KMS-11 (cell line): ENCODE data around the gene PEMT.

Experiments used
- H2AFZ ChIP-seq: fragments of 200-600 bp; sonication (generic); 2 replicates; pipeline ENCODE4 v1.6.1; 2016; ENCODE audit warnings: antibody characterized with exemption, mixed run types, low read depth
- H3K27ac ChIP-seq: fragments of 200-600 bp; sonication (generic); 2 replicates; pipeline ENCODE4 v1.6.1; 2016; ENCODE audit warnings: mild to moderate bottlenecking, mixed run types
- H3K27me3 ChIP-seq: fragments of 200-600 bp; sonication (generic); 2 replicates; pipeline ENCODE4 v1.6.1; 2017; ENCODE audit warnings: mild to moderate bottlenecking, low read depth, mixed run types, moderate library complexity; ENCODE audit not compliant: insufficient read depth
- H3K36me3 ChIP-seq: fragments of 200-600 bp; sonication (generic); 2 replicates; pipeline ENCODE4 v1.6.1; 2017; ENCODE audit warnings: mild to moderate bottlenecking, mixed run types; ENCODE audit not compliant: insufficient read depth
- H3K4me1 ChIP-seq: fragments of 200-600 bp; sonication (generic); 2 replicates; pipeline ENCODE4 v1.6.1; 2016; ENCODE audit warnings: mild to moderate bottlenecking, low read depth, mixed run types; ENCODE audit not compliant: poor library complexity, severe bottlenecking
- H3K4me2 ChIP-seq: fragments of 200-600 bp; sonication (generic); 2 replicates; pipeline ENCODE4 v1.7.0; 2016; ENCODE audit warnings: mild to moderate bottlenecking, mixed run types
- H3K4me3 ChIP-seq: fragments of 200-600 bp; sonication (generic); IDR thresholded peaks from 2 replicates; pipeline ENCODE4 v1.6.1; 2017; ENCODE audit warnings: low read depth, low read length, mixed read lengths; ENCODE audit not compliant: insufficient read depth
- H3K79me2 ChIP-seq: fragments of 200-600 bp; sonication (generic); 2 replicates; pipeline ENCODE4 v1.6.1; 2016; ENCODE audit warnings: low read depth, mixed run types; ENCODE audit not compliant: insufficient read depth
- H3K9ac ChIP-seq: fragments of 200-600 bp; sonication (generic); 2 replicates; pipeline ENCODE4 v1.6.1; 2016; ENCODE audit warnings: mild to moderate bottlenecking, mixed run types
- H4K20me1 ChIP-seq: fragments of 200-600 bp; sonication (generic); 2 replicates; pipeline ENCODE4 v1.6.1; 2016; ENCODE audit warnings: mild to moderate bottlenecking, mixed run types; ENCODE audit not compliant: insufficient read depth
- TF ChIP-seq, protein P1 (sequence below): fragments of 200-600 bp; sonication (generic); conservative IDR thresholded peaks from 2 replicates; pipeline ENCODE4 v1.6.1; 2017; ENCODE audit warnings: low read depth, mild to moderate bottlenecking, antibody characterized with exemption, low read length, moderate library complexity, mixed read lengths

The PEMT gene

GRCh38 chr17:17505610-17506171 is 85.8 kb downstream of the PEMT start:
- no peaks in the 10 kb centered on the region for H4K20me1 ChIP-seq
- no peak overlapping the region for H3K27ac ChIP-seq
- H3K4me2 ChIP-seq: no peak overlapping the region
- H3K79me2 ChIP-seq: no peaks in the 10 kb centered on the region
- no peak overlapping the region for H3K4me3 ChIP-seq
- TF ChIP-seq, protein P1, sequence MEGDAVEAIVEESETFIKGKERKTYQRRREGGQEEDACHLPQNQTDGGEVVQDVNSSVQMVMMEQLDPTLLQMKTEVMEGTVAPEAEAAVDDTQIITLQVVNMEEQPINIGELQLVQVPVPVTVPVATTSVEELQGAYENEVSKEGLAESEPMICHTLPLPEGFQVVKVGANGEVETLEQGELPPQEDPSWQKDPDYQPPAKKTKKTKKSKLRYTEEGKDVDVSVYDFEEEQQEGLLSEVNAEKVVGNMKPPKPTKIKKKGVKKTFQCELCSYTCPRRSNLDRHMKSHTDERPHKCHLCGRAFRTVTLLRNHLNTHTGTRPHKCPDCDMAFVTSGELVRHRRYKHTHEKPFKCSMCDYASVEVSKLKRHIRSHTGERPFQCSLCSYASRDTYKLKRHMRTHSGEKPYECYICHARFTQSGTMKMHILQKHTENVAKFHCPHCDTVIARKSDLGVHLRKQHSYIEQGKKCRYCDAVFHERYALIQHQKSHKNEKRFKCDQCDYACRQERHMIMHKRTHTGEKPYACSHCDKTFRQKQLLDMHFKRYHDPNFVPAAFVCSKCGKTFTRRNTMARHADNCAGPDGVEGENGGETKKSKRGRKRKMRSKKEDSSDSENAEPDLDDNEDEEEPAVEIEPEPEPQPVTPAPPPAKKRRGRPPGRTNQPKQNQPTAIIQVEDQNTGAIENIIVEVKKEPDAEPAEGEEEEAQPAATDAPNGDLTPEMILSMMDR: no peak
- H3K9ac ChIP-seq: no peak overlapping the region
- H3K27me3 ChIP-seq: no peaks in the 10 kb centered on the region
- no peaks in the 10 kb centered on the region for H3K36me3 ChIP-seq
- H2AFZ ChIP-seq: no peak overlapping the region
- H3K4me1 ChIP-seq: no peaks in the 10 kb centered on the region

- Histone ChIP-seq H3K27me3 (no peaks in the 10 kb centered on the region), H2AFZ (no peak overlapping the region), H3K9ac (no peak overlapping the region), H3K4me1 (no peaks in the 10 kb centered on the region), H3K36me3 (no peaks in the 10 kb centered on the region), H4K20me1 (no peaks in the 10 kb centered on the region), H3K4me3 (no peak overlapping the region), H3K27ac (no peak overlapping the region), H3K79me2 (no peaks in the 10 kb centered on the region), H3K4me2 (no peak overlapping the region)
- TF ChIP-seq, protein P1: no peak
Measured at GRCh38 chr17:17505151-17505550, 86.4 kb downstream of the PEMT start.

DNA sequence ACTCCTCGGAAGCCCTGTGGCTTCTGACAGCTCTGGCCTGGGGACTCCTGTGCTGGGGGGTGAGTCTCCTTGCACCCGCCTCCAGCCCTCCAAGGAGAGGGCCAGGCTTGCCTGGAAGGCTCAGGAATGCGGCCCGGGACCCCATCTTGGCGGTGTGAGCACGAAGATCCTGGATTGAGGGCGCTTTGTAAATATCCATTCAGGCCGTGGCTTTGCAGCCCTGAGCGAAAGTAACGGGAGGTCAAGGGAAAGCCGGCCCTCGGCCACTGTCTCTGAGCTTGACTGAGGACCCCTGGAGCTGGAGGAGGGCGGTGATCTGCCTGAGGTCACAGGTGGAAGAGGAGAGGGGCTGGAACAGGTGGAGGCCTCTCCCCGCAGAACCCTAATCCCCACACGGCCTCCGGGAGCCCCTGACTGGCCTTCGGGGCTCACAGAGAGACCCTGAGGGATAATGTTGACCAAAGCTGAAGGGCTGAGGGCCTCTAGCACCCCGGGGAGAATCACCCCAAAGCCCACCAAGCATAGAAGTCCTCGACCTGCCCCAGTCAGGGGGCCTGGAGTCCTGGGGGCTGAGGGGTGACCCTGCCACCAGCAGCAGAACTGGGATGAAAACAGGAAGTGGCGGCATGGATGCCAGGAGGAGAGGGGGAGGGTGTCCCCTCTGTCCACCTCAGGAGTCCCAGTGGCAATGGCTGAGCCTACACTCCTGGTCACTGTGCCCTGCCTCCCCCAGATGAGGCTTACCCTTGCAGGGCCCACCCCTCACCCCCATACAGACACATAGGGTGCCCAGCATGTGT is 87.0 kb downstream of the PEMT start:
- H3K9ac ChIP-seq: no peak overlapping the region
- no peak overlapping the region for H3K4me2 ChIP-seq
- H3K4me1 ChIP-seq: no peaks in the 10 kb centered on the region
- TF ChIP-seq, protein P1: no peak
- no peaks in the 10 kb centered on the region for H3K79me2 ChIP-seq
- H2AFZ ChIP-seq: no peak overlapping the region
- H3K27me3 ChIP-seq: no peaks in the 10 kb centered on the region
- no peaks in the 10 kb centered on the region for H4K20me1 ChIP-seq
- H3K36me3 ChIP-seq: no peaks in the 10 kb centered on the region
- no peak overlapping the region for H3K27ac ChIP-seq
- H3K4me3 ChIP-seq: no peak overlapping the region

DNA sequence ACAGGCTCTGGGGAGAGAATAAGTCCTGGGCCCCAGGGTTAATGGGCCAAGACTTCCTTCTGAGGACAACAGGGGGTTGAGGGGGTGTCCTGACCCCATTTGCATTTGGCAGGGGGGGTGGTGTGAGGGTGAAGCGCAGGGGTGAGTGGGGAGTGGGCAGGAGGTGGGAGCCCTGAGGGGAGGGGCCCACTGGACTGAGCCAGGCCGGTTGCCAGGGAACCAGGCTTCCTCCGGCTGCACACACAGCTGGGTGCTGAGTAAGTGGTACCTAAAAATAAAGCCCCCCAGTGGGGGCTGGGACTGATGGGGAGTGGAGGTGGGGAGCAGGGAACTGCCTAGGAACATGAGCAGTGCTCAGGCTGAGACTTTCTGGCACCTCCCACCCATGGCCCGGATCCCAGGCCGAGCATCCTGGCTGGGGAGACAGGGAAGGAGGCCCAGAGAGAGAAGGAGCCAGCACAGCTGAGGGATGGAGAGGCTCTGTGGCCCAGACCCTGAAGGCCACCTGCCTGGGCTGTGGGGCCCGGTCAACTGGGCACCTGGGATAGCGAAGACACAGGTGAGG is 87.9 kb downstream of the PEMT start:
- Histone ChIP-seq H3K27ac (no peak overlapping the region), H3K27me3 (no peaks in the 10 kb centered on the region), H3K36me3 (no peaks in the 10 kb centered on the region), H4K20me1 (no peaks in the 10 kb centered on the region), H3K4me1 (no peaks in the 10 kb centered on the region), H3K79me2 (no peaks in the 10 kb centered on the region), H3K4me2 (no peak overlapping the region), H2AFZ (no peak overlapping the region), H3K4me3 (no peak overlapping the region), H3K9ac (no peak overlapping the region)
- TF ChIP-seq, protein P1: no peak
